GM18511 (cell line): Measurements from ENCODE around the gene MED13L.

Experiments
- ATAC-seq: cut with Tn5 transposase; IDR thresholded peaks from one replicate; pipeline ENCODE4 v1.9.1; 2021; ENCODE audit warnings: mild to moderate bottlenecking, moderate library complexity; ENCODE audit not compliant: unreplicated experiment

The MED13L gene

GRCh38 chr12:116186482-116187150 is 90.9 kb downstream of the MED13L start:
- ATAC-seq = no peak

GRCh38 chr12:116184763-116185162 is 92.7 kb downstream of the MED13L start:
- no peak for ATAC-seq

DNA sequence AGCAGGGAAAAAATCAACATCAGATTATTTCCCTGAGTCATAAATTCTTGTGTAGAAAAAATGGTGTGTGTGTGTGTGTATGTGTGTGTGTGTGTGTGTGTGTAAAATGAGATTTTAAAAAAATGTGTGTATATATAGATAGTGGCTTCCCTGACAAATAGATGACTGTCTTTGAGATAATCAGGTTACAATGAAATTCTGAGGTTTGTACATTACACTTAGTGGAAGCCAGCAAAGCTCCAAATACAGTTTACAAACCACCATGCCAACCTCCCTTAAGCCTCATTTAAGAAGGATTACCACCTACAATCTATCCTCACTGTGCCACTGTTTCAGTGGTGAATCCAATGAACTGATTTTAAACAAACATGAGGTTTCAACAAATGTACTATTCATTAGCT is 93.8 kb downstream of the MED13L start:
- ATAC-seq = no peak

GRCh38 chr12:116182359-116183063 is 95.0 kb downstream of the MED13L start:
- no peak for ATAC-seq

- ATAC-seq = no peak
Observed at GRCh38 chr12:116180448-116180847, 97.0 kb downstream of the MED13L start.

DNA sequence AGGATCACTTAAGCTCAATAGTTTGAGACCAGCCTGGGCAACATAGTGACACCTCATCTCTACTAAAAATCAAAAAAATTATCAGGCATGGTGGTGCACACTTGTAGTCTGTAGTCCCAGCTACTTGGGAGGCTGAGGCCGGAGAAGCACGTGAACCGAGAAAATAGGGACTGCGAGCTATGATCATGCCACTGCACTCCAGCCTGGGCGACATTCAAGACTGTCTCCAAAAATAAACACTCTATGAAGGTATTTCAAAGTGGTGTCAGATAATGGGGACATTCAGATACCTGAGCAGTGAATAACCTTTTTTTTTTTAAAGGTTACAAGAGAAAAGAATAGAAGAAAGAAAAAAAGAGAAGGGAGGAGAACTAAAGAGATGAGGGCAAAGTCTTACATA is 98.1 kb downstream of the MED13L start:
- ATAC-seq = no peak

DNA sequence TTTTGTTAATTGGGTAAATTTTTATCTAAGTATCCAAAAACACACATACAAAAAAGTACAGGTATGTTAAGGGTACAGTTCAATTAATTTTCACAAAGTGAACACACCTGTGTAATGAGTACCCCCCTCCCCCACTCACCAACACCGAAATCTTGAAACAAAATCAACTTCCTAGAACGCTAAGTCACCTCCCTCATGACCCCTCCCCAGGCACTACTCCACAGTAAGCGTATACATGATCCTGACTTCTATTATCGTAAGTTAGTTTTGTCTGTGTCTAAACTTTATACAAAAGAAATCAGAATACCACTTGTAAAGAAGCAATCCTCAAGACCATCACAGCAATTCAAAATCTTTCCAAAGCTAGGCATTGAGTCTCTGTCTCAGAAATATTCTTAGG is 100.5 kb downstream of the MED13L start:
- ATAC-seq = no peak

DNA sequence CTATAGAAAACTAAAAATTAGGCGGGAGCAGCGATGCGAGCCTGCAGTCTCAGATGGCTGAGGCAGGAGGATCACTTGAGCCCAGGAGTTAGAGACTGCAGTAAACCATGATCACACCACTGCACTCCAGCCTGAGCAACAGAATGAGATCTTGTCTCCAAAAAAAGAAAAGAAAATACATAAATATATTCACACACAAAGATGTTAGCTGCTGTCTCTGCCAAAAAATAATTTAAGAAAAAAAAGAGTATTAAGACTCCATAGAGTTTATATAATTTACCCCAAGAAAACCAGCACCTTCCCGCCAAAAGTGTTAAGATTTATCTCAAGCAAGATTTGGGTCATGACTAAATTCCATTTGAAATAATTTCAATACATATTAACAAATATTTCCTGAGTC is 102.6 kb downstream of the MED13L start:
- no peak for ATAC-seq

- ATAC-seq = no peak
Observed at GRCh38 chr12:116174006-116174405, 103.5 kb downstream of the MED13L start.

- peak; percentile 88 for ATAC-seq
Observed at GRCh38 chr12:116172224-116172849, 105.2 kb downstream of the MED13L start.

DNA sequence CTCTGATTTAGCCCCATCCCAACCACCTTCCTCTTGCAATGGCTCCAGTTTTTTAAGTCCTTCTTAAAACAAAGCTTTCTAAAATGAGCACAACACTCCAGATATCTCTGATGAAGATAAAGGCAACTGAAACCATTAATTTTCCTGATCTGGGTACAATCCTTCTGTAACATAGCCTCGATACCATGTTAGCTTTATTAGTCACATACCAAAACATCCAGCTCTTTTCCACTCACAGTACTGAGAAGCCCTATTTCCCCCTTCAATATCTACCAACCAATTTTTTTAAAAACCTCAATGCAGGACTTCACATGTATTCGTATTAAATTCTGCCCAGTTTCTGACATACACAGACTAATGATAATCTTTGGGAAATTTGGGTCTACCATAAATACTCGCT is 105.9 kb downstream of the MED13L start:
- ATAC-seq = no peak

- no peak for ATAC-seq
Observed at GRCh38 chr12:116169071-116169470, 108.4 kb downstream of the MED13L start.

- no peak for ATAC-seq
Observed at GRCh38 chr12:116166306-116166705, 111.2 kb downstream of the MED13L start.

DNA sequence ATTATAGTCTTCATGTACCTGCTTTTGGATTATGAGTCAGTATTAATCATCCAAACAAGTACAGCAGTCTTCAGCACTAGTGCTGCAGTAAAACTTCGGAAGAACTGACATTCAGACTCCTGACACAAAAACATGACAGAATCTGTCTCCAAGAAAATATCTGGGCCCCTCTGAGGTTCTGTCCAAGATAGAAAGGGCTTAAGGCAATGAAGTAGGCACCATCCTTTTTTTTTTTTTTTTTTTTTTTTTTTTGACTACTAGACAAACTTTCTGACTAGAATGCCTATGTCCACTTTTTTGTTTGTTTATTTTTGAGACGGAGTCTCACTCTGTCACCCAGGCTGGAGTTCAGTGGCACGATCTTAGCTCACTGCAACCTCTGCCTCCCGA is 112.5 kb downstream of the MED13L start:
- no peak for ATAC-seq

DNA sequence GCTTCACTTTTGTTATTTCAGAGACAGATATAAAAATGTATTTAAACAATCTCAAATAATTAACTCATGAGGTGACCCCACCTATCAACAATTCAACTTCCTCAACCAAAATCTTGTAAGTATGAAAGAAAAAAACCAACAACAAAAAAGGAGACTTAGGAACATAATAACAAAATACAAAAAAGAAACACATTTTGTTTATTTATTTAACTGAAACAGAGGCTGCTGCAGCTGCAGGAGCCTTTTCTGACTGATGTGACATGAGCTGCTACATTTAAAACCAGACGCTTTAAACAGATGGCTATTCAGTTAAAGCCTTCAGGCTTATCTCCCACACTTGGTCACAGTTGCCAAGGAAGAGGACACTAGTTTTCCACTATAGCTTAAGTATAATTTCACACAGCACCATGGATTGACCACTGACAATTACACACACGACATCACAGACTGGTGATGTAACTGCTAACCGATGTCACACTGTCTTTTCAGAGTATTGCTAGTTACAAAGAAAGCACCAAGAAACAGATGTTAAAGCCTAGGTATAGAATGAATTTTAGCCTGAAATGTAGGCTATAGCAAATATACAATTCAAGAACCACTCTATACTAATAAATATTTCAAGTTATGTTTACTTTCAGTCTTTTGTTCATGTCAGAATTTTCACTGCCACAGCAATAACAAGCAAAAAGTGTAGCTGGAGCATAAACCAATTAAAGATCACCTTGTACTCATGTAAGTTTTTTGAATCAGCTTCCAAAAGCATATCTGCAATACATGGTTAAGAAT is 113.0 kb downstream of the MED13L start:
- no peak for ATAC-seq

DNA sequence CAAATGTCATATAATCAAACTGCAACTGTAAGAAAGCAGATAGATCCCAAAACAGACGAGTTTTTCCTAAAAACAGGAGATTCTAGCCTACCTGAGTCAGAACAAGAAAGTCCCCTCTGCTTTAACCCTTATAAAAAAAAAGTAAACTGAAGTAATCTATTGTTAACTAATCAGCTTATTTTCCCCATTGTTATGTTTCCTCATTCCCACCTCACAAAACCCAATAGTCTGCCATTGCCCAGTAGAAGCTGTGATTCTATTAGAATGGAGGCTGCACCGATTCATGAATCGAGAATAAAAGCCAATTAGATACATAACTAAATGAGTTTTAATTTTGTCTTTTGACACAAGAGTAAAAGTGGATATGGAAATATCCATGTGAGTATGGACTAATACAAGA is 115.4 kb downstream of the MED13L start:
- no peak for ATAC-seq

GRCh38 chr12:116161588-116161987 is 115.9 kb downstream of the MED13L start:
- ATAC-seq = no peak

DNA sequence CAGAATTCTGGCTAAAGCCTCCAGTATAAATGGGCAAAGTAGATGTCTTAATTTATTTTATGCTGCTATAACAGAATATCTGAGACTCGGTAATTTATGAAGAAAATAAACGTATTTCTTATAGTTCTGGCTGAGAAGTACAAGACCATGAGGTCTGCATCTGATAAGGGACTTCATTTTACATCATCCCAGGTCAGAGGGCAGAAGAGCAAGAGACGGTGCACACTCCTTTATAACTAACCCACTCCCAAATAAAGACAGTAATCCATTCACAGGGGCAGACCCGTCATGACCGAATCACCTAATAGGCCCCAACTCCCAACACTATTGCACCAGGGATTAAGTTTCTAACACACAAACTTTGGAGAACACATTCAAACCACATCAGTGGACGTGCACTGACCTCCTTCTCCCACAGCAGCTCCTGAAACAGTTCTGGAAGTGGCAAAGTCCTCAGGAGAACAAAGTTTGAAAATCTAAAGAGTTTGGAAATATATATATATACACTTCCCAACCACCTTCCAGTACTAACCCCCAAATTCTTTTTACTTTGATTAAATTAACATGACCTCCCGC is 116.5 kb downstream of the MED13L start:
- no peak for ATAC-seq

DNA sequence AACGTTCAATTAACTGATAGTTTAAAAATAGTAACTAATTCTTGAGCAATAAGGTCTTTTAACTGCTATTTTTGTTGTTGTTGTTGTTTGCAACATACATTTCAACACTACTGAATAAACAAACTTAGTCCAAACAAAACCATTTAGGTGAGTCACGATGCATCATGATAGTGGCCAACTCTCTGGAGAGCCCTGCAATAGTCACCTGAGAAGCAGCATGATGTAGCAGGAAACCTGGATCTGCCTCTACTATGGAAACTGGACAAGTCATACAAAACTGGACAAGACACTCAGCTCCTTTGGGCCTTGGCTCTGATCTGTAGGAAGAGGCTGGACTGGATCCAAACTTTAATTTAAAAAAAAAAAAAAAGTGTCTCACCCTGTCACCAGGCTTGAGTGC is 117.3 kb downstream of the MED13L start:
- ATAC-seq = no peak

GRCh38 chr12:116159593-116160200 is 117.8 kb downstream of the MED13L start:
- no peak for ATAC-seq

DNA sequence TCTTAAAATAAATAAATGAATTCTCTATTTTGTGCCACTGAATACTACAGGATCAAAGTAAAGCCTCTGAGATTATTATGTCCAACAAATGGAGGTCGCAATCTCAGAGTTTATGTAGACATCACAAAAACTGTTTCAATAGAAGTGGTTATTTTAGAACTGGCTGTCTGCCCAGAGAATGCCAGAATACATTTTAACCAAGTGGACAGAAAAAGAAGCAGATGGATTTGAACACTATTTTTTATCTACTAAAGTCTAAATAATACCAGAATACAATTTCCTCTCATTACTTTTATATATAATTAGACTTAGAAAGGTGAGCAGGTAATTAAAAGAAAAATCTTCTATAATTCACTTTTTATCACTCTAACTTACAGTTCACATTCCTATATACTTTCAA is 118.3 kb downstream of the MED13L start:
- ATAC-seq = no peak
